Measurements from ENCODE around the gene ARFIP1. TPM values are rescaled to one million over a fixed set of nuclear protein-coding genes. Genes with fewer than 3 reads are reported as not detected.
"Not testable (repeated sequence)": the region's sequence is repeated elsewhere in the genome, so short reads cannot be mapped to it uniquely, and the experiment has no call there.

ARFIP1 gene
- total and polyA plus RNA-seq, 9 donors = 17.1 to 30.4 (median 21.5) TPM

DNA sequence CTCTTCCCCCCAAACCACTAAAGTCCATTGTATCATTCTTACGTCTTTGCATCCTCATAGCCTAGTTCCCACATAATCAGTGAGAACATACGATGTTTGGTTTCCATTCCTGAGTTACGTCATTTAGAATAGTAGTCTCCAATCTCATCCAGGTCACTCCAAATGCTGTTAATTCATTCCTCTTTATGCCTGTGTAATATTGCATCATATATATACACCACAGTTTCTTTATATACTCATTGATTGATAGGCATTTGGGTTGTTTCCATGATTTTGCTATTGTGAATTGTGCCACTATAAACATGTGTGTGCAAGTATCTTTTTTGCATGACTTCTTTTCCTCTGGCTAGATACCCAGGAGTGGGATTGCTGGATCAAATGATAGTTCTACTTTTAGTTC, 57.2 kb downstream of the ARFIP1 start:
- no peak for DNase-seq
- H3K4me1 ChIP-seq (ENCODE audit: control insufficient read depth, insufficient read depth, low read length) = no peaks in the 10 kb centered on the region
- 100% methylated on average over 1 of the region's 3 CpGs for WGBS (ENCODE audit: insufficient coverage)

DNA sequence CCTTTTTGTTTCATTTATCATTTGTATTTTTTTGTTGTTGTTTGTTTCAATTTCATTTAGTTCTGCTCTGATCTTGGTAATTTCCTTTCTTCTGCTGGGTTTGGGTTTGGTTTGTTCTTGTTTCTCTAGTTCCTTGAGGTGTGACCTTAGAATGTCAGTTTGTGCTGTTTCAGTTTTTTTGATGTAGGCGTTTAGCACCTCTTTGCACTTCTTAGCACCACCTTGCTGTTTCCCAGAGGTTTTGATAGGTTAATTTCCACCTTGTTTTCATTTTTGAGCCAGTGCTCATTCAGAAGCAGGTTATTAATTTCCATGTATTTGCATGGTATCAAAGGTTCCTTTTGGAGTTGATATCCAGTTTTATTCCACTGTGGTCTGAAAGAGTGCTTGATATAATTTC, 60.0 kb downstream of the ARFIP1 start:
- H3K27ac ChIP-seq (ENCODE audit: low read length); H3K4me3 ChIP-seq (ENCODE audit: low read length); DNase-seq; H3K4me1 ChIP-seq (ENCODE audit: control insufficient read depth, insufficient read depth, low read length); H3K36me3 ChIP-seq (ENCODE audit: control insufficient read depth, insufficient read depth, low read length); H3K27me3 ChIP-seq (ENCODE audit: control insufficient read depth, insufficient read depth, low read length): not testable (repeated sequence)
- no CpG with 5 or more reads among the region's 1 CpG for WGBS (ENCODE audit: insufficient coverage)
- H3K9me3 ChIP-seq (replicated peaks; ENCODE audit: control insufficient read depth, low read depth, low read length) = peaks cover 12% of the 10 kb centered on the region

More for the DNA sequence above, 57.2 kb downstream of the ARFIP1 start:
- H3K36me3 ChIP-seq (ENCODE audit: control insufficient read depth, insufficient read depth, low read length) = peaks cover 13% of the 10 kb centered on the region
- peaks cover 17% of the 10 kb centered on the region for H3K9me3 ChIP-seq (replicated peaks; ENCODE audit: control insufficient read depth, low read depth, low read length)
- H3K4me3 ChIP-seq (ENCODE audit: low read length) = no peak overlapping the region
- no peak overlapping the region for H3K27ac ChIP-seq (ENCODE audit: low read length)
- no peaks in the 10 kb centered on the region for H3K27me3 ChIP-seq (ENCODE audit: control insufficient read depth, insufficient read depth, low read length)

DNA sequence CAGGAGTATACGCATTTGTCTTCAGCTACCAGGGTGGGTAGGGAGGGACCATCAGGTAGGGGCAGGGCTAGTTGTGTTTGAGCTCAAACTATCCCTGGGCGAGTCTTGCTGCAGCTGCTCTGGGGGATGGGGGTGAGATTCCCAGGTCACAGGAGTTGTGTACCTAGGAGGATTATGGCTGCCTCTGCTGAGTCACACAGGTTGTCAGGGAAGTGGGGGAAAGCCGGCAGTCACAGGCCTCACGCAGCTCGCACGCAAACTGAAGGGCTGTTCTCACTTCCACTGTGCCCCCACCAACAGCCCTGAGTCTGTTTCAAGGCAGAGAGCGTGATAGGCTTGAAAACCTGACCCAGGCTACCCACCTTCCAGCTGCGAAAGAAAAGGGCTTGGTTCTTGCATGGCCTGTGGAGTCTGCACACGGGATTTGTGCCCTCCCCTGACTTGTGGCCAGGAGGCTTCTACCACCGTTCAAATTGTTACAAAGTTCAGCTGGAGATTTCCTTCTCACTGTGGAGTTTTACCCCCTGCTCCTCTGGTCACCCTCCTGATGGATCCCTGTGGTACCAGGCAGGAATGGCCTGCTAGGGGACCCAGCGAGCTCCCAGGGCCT, 63.8 kb downstream of the ARFIP1 start:
- peaks cover 3% of the 10 kb centered on the region for H3K36me3 ChIP-seq (ENCODE audit: control insufficient read depth, insufficient read depth, low read length)
- no peak overlapping the region for H3K4me3 ChIP-seq (ENCODE audit: low read length)
- no peaks in the 10 kb centered on the region for H3K27me3 ChIP-seq (ENCODE audit: control insufficient read depth, insufficient read depth, low read length)
- no peak overlapping the region for H3K27ac ChIP-seq (ENCODE audit: low read length)
- peaks cover 11% of the 10 kb centered on the region for H3K9me3 ChIP-seq (replicated peaks; ENCODE audit: control insufficient read depth, low read depth, low read length)
- no peaks in the 10 kb centered on the region for H3K4me1 ChIP-seq (ENCODE audit: control insufficient read depth, insufficient read depth, low read length)
- DNase-seq = no peak
- 62% methylated on average over 6 of the region's 11 CpGs for WGBS (ENCODE audit: insufficient coverage)

DNA sequence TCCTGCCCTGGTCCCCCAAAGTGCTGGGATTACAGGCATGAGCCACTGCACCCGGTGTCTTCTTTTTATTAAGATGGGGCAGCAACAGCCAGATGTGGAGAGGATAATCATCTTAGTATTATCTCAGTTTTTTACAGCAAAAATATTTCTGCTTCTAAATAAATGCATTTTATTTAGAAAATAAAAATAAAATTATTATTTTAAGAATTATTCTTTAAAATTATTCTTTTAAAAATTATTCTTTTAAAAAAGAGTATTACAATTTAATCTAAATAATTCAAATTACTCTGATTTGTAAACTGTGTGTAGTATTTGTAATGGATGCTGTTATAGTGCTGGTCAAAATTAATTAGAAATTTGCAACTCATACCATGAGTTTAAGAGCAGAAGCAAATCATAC, 67.6 kb downstream of the ARFIP1 start:
- DNase-seq = no peak
- no peak overlapping the region for H3K4me3 ChIP-seq (ENCODE audit: low read length)
- no peaks in the 10 kb centered on the region for H3K4me1 ChIP-seq (ENCODE audit: control insufficient read depth, insufficient read depth, low read length)
- H3K27me3 ChIP-seq (ENCODE audit: control insufficient read depth, insufficient read depth, low read length) = no peaks in the 10 kb centered on the region
- no peaks in the 10 kb centered on the region for H3K36me3 ChIP-seq (ENCODE audit: control insufficient read depth, insufficient read depth, low read length)
- H3K9me3 ChIP-seq (replicated peaks; ENCODE audit: control insufficient read depth, low read depth, low read length) = no peaks in the 10 kb centered on the region
- H3K27ac ChIP-seq (ENCODE audit: low read length) = no peak overlapping the region
- WGBS (ENCODE audit: insufficient coverage) = no CpG with 5 or more reads among the region's 1 CpG

DNA sequence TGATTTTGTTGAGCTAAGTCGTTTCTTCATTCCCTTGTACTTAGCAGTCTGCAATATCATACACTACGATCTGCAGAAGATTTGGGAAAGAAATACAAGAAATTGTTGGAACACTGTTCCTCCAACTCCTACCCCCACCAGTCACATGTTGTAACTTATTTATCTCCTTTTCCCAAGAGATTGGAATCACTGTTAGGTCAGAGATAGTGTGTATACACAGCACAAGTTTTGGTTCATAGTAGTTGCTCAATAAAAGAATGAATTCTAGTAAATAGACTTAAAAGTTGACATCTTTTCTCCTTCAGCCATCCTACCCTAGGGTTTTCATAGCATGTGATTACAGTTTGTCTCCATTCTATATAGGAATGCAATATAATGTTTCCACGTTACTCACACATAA, 68.8 kb downstream of the ARFIP1 start:
- no CpG with 5 or more reads among the region's 3 CpGs for WGBS (ENCODE audit: insufficient coverage)
- H3K4me1 ChIP-seq (ENCODE audit: control insufficient read depth, insufficient read depth, low read length) = no peaks in the 10 kb centered on the region
- no peak for DNase-seq
- H3K36me3 ChIP-seq (ENCODE audit: control insufficient read depth, insufficient read depth, low read length) = no peaks in the 10 kb centered on the region
- no peak overlapping the region for H3K27ac ChIP-seq (ENCODE audit: low read length)
- no peaks in the 10 kb centered on the region for H3K27me3 ChIP-seq (ENCODE audit: control insufficient read depth, insufficient read depth, low read length)
- H3K9me3 ChIP-seq (replicated peaks; ENCODE audit: control insufficient read depth, low read depth, low read length) = peaks cover 9% of the 10 kb centered on the region
- no peak overlapping the region for H3K4me3 ChIP-seq (ENCODE audit: low read length)

DNA sequence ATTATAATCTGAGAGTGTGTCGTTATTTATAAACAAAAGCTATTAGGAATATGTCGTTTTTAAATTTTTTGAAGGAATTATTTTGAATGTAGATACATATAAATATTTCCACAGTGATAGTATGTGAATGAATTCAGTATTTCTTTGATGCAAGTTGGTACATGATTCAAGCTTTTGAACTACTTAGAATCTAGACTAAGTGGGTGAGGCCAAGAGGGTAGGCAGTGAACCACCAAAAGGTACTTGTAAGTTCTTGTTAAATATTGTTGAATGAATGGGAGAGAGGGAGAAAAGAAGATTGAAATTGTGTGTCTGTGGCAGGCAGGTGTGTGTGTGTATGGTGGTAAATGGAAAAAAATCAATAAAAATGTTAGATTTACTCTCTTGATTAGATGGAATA, 69.6 kb downstream of the ARFIP1 start:
- H3K27ac ChIP-seq (ENCODE audit: low read length) = no peak overlapping the region
- H3K4me1 ChIP-seq (ENCODE audit: control insufficient read depth, insufficient read depth, low read length) = no peaks in the 10 kb centered on the region
- no peak for DNase-seq
- peaks cover 16% of the 10 kb centered on the region for H3K9me3 ChIP-seq (replicated peaks; ENCODE audit: control insufficient read depth, low read depth, low read length)
- H3K27me3 ChIP-seq (ENCODE audit: control insufficient read depth, insufficient read depth, low read length) = no peaks in the 10 kb centered on the region
- no peak overlapping the region for H3K4me3 ChIP-seq (ENCODE audit: low read length)
- no peaks in the 10 kb centered on the region for H3K36me3 ChIP-seq (ENCODE audit: control insufficient read depth, insufficient read depth, low read length)
- no CpG with 5 or more reads among the region's 2 CpGs for WGBS (ENCODE audit: insufficient coverage)

DNA sequence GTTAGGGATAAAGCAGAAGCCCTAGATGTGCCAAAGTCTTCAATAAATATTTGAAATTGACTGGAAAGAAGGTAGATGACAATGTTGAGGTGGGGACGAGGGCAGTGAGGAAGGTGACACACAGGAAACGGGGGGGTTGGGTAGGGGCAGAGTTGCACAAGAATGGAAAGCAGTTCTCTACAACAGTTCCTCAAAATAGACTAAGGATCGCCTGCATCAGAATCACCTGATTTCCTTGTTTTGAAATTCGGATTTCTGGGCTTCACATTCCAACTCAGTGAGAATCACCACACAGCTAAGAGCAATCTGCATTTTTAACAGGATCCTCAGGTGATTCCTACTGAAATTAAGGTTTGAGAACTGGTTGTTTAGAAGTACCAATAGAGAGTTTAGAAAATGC, 70.6 kb downstream of the ARFIP1 start:
- peak; percentile 11 for DNase-seq
- H3K27ac ChIP-seq (ENCODE audit: low read length) = no peak overlapping the region
- peaks cover 23% of the 10 kb centered on the region for H3K9me3 ChIP-seq (replicated peaks; ENCODE audit: control insufficient read depth, low read depth, low read length)
- H3K4me1 ChIP-seq (ENCODE audit: control insufficient read depth, insufficient read depth, low read length) = no peaks in the 10 kb centered on the region
- H3K27me3 ChIP-seq (ENCODE audit: control insufficient read depth, insufficient read depth, low read length) = no peaks in the 10 kb centered on the region
- no peaks in the 10 kb centered on the region for H3K36me3 ChIP-seq (ENCODE audit: control insufficient read depth, insufficient read depth, low read length)
- WGBS (ENCODE audit: insufficient coverage) = 67% methylated on average over 1 of the region's 4 CpGs
- H3K4me3 ChIP-seq (ENCODE audit: low read length) = no peak overlapping the region

DNA sequence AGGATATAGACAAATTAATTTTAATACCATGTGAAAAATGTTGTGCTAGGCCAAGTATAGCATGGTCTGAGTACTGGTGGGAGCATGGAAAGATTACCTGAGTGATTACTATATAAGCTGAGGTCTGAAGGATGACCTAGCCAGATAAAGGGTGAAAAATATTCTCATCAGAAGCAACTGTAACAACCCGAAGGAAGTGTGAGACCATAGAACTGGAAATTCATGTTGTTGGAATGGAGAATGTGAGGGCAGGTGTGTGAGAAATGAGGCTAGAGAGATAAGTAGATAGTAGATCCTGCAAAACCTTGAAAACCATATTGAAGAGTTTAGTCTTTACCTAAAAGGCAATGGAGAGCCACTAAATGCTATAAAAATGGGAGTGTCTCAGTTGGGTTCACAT, 71.5 kb downstream of the ARFIP1 start:
- WGBS (ENCODE audit: insufficient coverage) = 100% methylated on average over 1 of the region's 1 CpG
- no peak overlapping the region for H3K4me3 ChIP-seq (ENCODE audit: low read length)
- H3K27ac ChIP-seq (ENCODE audit: low read length) = no peak overlapping the region
- H3K36me3 ChIP-seq (ENCODE audit: control insufficient read depth, insufficient read depth, low read length) = no peaks in the 10 kb centered on the region
- no peak for DNase-seq
- H3K4me1 ChIP-seq (ENCODE audit: control insufficient read depth, insufficient read depth, low read length) = no peaks in the 10 kb centered on the region
- no peaks in the 10 kb centered on the region for H3K27me3 ChIP-seq (ENCODE audit: control insufficient read depth, insufficient read depth, low read length)
- H3K9me3 ChIP-seq (replicated peaks; ENCODE audit: control insufficient read depth, low read depth, low read length) = peaks cover 23% of the 10 kb centered on the region

DNA sequence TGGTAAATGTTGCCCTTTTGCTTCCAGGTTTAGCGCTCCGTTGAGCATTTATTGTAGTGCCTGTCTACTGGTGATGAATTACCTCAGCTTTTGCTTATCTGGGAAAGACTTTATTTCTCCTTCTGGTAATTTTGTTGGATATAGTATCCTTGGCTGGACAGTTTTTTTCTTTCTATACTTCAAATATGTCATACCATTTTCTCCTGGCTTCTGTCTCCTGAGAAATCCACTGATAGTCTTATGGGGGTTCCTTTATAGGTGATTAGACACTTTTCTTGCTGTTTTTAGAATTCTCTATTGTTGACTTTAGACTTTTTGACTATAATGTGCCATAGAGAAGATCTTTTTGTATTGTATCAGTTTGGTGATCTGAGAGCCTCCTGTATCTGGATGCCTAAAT, 73.5 kb downstream of the ARFIP1 start:
- Histone ChIP-seq H3K27ac (ENCODE audit: low read length) (no peak overlapping the region), H3K4me3 (ENCODE audit: low read length) (no peak overlapping the region), H3K27me3 (ENCODE audit: control insufficient read depth, insufficient read depth, low read length) (no peaks in the 10 kb centered on the region), H3K9me3 (replicated peaks; ENCODE audit: control insufficient read depth, low read depth, low read length) (peaks cover 23% of the 10 kb centered on the region), H3K4me1 (ENCODE audit: control insufficient read depth, insufficient read depth, low read length) (no peaks in the 10 kb centered on the region), H3K36me3 (ENCODE audit: control insufficient read depth, insufficient read depth, low read length) (no peaks in the 10 kb centered on the region)
- no CpG with 5 or more reads among the region's 2 CpGs for WGBS (ENCODE audit: insufficient coverage)
- no peak for DNase-seq

DNA sequence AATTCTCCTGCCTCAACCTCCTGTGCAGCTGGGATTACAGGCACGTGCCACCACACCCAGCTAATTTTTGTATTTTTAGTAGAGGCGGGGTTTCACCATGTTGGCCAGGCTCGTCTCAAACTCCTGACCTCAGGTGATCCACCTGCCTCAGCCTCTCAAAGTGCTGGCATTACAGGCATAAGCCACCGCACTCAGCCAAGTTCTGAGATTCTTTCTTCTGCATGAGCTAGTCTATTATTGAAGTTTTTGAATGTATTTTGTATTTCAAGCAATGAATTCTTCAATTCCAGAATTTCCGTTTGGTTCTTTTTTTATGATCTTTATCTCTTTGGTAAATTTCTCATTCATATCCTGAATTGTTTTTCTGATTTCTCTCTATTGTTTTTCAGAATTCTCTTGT, 74.3 kb downstream of the ARFIP1 start:
- WGBS (ENCODE audit: insufficient coverage) = no CpG with 5 or more reads among the region's 5 CpGs
- not testable (repeated sequence) for H3K4me1 ChIP-seq (ENCODE audit: control insufficient read depth, insufficient read depth, low read length); H3K27ac ChIP-seq (ENCODE audit: low read length); DNase-seq; H3K4me3 ChIP-seq (ENCODE audit: low read length); H3K36me3 ChIP-seq (ENCODE audit: control insufficient read depth, insufficient read depth, low read length); H3K27me3 ChIP-seq (ENCODE audit: control insufficient read depth, insufficient read depth, low read length)
- H3K9me3 ChIP-seq (replicated peaks; ENCODE audit: control insufficient read depth, low read depth, low read length) = peaks cover 23% of the 10 kb centered on the region

DNA sequence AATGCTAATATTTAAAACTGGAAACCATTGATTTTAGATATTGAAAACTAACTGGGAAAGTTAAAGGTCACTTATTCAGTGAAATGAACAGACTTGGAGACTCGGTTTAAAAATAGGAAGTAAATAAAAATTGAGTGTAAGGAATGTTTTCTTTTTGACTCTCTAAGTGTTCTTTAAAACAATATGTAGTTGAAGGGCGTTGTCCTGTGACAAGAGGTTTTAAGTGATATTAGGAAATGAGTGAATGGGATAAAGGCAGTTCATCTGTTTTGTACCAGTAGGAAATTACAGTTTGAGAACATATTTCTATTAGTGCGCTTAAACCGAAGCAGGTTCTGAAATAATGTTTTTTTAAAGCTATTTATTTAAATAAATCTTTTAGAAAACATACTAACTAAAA, 77.2 kb downstream of the ARFIP1 start:
- Histone ChIP-seq H3K27ac (ENCODE audit: low read length) (no peak overlapping the region), H3K4me1 (ENCODE audit: control insufficient read depth, insufficient read depth, low read length) (no peaks in the 10 kb centered on the region), H3K9me3 (replicated peaks; ENCODE audit: control insufficient read depth, low read depth, low read length) (peaks cover 23% of the 10 kb centered on the region), H3K36me3 (ENCODE audit: control insufficient read depth, insufficient read depth, low read length) (no peaks in the 10 kb centered on the region), H3K4me3 (ENCODE audit: low read length) (no peak overlapping the region), H3K27me3 (ENCODE audit: control insufficient read depth, insufficient read depth, low read length) (no peaks in the 10 kb centered on the region)
- 40% methylated on average over 1 of the region's 4 CpGs for WGBS (ENCODE audit: insufficient coverage)
- DNase-seq = no peak
